ENCODE data around the gene ZNF264. TPM values are rescaled to one million over a fixed set of nuclear protein-coding genes. Genes with fewer than 3 reads are reported as not detected.

Gene ZNF264
- 10 to 100 TPM; 28.6 to 56.6 (median 46.4) TPM for total RNA-seq
- 10 to 100 TPM in 1 of 2 donors, 1 to 10 TPM in 1; 7.0 to 18.6 TPM for polyA plus RNA-seq
- long read RNA-seq, donor 1, partial matches to known transcripts, result 0 of 10 reads
- long read RNA-seq, donor 1, other reads (novel, unspliced or antisense), result 10 of 10 reads
- long read RNA-seq, donor 2, full-length matches to known transcripts, result 10 of 16 reads
- long read RNA-seq, donor 2, partial matches to known transcripts, result 6 of 16 reads
- long read RNA-seq, donor 2, other reads (novel, unspliced or antisense), result 0 of 16 reads
- long read RNA-seq, donor 3, full-length matches to known transcripts, result 1 of 3 reads
- long read RNA-seq, donor 3, partial matches to known transcripts, result 0 of 3 reads
- long read RNA-seq, donor 3, other reads (novel, unspliced or antisense), result 2 of 3 reads

GRCh38 chr19:57191141-57192076 is at the start of gene ZNF264:
TSS of gene ZNF264 (plus strand) at chr19:57191500. CDS start at chr19:57191914, 414 bp downstream.
- Histone ChIP-seq H3K36me3 (no peaks in the 10 kb centered on the region), H3K27ac (peak within 1 kb of the TSS; percentile 70), H3K27me3 (no peaks in the 10 kb centered on the region), H3K4me3 (peak within 1 kb of the TSS; percentile 86), H3K4me1 (ENCODE audit: insufficient read depth) (peaks cover 13% of the 10 kb centered on the region), H3K9me3 (peaks cover 0 to 5% of the 10 kb centered on the region in 2 donors)
- DNase-seq, result peak; percentile 86 to 94 (median 90)
- TF ChIP-seq EP300 (IDR thresholded peaks at IDR 0.05), result no peak
- TF ChIP-seq, protein P1, sequence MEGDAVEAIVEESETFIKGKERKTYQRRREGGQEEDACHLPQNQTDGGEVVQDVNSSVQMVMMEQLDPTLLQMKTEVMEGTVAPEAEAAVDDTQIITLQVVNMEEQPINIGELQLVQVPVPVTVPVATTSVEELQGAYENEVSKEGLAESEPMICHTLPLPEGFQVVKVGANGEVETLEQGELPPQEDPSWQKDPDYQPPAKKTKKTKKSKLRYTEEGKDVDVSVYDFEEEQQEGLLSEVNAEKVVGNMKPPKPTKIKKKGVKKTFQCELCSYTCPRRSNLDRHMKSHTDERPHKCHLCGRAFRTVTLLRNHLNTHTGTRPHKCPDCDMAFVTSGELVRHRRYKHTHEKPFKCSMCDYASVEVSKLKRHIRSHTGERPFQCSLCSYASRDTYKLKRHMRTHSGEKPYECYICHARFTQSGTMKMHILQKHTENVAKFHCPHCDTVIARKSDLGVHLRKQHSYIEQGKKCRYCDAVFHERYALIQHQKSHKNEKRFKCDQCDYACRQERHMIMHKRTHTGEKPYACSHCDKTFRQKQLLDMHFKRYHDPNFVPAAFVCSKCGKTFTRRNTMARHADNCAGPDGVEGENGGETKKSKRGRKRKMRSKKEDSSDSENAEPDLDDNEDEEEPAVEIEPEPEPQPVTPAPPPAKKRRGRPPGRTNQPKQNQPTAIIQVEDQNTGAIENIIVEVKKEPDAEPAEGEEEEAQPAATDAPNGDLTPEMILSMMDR (IDR thresholded peaks at IDR 0.05), result no peak
- TF ChIP-seq POLR2A (IDR thresholded peaks at IDR 0.05), result peak; percentile 36
- 1% methylated on average over 50 to 81 of the region's 81 CpGs for WGBS, 3 donors
- intact Hi-C loops (cut with DNase I), result loop anchor here in 1 of 4 donors (2.0 kb wide), 1 partner anchor 29 kb away; no protein-coding TSS in a partner anchor

- Histone ChIP-seq H3K27ac (no peak overlapping the region), H3K4me3 (no peak overlapping the region), H3K27me3 (no peaks in the 10 kb centered on the region), H3K36me3 (no peaks in the 10 kb centered on the region), H3K4me1 (ENCODE audit: insufficient read depth) (no peaks in the 10 kb centered on the region), H3K9me3 (no peaks in the 10 kb centered on the region)
- intact Hi-C loops (cut with DNase I), result no loop called here
- 88 to 94% (median 92%) methylated on average over 4 of the region's 4 CpGs for WGBS, 3 donors
- TF ChIP-seq, protein P1 (IDR thresholded peaks at IDR 0.05), result no peak
- no peak for TF ChIP-seq EP300 (IDR thresholded peaks at IDR 0.05)
- TF ChIP-seq POLR2A (IDR thresholded peaks at IDR 0.05), result no peak
- no peak for DNase-seq
Measured at GRCh38 chr19:57141699-57142098, 49.6 kb upstream of the ZNF264 start.

- Histone ChIP-seq H3K27ac (no peak overlapping the region), H3K27me3 (no peaks in the 10 kb centered on the region), H3K36me3 (no peaks in the 10 kb centered on the region), H3K4me3 (no peak overlapping the region), H3K9me3 (no peaks in the 10 kb centered on the region), H3K4me1 (ENCODE audit: insufficient read depth) (no peaks in the 10 kb centered on the region)
- 74 to 85% (median 77%) methylated on average over 5 of the region's 5 CpGs for WGBS, 3 donors
- no peak for TF ChIP-seq EP300 (IDR thresholded peaks at IDR 0.05)
- TF ChIP-seq POLR2A (IDR thresholded peaks at IDR 0.05), result no peak
- TF ChIP-seq, protein P1 (IDR thresholded peaks at IDR 0.05), result no peak
- DNase-seq, result no peak
- intact Hi-C loops (cut with DNase I), result no loop called here
Measured at GRCh38 chr19:57152921-57153320, 38.4 kb upstream of the ZNF264 start.

DNA sequence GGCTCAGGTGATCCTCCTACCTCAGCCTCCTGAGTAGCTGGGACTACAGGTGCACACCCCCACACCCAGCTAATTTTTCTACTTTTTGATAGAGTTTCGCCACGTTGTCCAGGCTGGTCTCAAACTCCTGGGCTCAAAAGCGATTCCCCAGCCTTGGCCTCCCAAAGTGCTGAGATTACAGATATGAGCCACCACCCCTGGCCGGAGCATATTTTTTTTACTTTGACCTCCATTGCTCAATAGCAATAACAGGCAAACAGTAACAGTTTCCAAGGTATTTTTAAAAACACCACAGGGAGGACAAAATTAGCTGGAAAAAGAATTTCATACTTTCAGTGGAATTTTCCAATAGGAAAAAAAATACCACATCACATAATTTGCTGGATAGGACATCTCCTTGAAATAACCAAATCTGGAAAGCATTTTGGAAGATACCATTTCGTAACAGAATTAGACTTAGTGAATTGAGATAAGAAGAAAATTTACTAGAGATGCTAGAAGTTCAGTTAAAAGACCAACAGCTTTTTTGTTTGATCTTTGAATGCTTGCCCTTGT is 29.2 kb upstream of the ZNF264 start:
- H3K27ac ChIP-seq, result no peak overlapping the region
- H3K36me3 ChIP-seq, result no peaks in the 10 kb centered on the region
- intact Hi-C loops (cut with DNase I), result no loop called here

More for the DNA sequence above, 29.2 kb upstream of the ZNF264 start:
- Histone ChIP-seq H3K4me3 (no peak overlapping the region), H3K4me1 (ENCODE audit: insufficient read depth) (no peaks in the 10 kb centered on the region), H3K27me3 (no peaks in the 10 kb centered on the region), H3K9me3 (no peaks in the 10 kb centered on the region)
- WGBS, 3 donors, result 51 to 60% (median 57%) methylated on average over 5 of the region's 5 CpGs
- DNase-seq, result no peak
- TF ChIP-seq EP300 (IDR thresholded peaks at IDR 0.05), result no peak
- TF ChIP-seq POLR2A (IDR thresholded peaks at IDR 0.05), result no peak
- TF ChIP-seq, protein P1 (IDR thresholded peaks at IDR 0.05), result no peak

Data from ovary (tissue), 10 donors.